Keratinocyte (primary cell): ENCODE results near the gene HPS3. TPM values are rescaled to one million over a fixed set of nuclear protein-coding genes. Genes with fewer than 3 reads are reported as not detected.

ENCODE experiments used
- DNase-seq: peaks from one replicate; pipeline ENCODE4 v3.0.0-alpha.2; 2011; ENCODE audit warnings: low read depth, missing footprints, low spot score
- FAIRE-seq: peaks from 2 replicates; lab custom pipeline; 2011; peaks lifted over from hg19 to GRCh38; lab: Jason Lieb, UNC
- H2AFZ ChIP-seq: 2 replicates; pipeline ENCODE4 v1.6.0; 2012; ENCODE audit warnings: low read length, control low read depth, inconsistent platforms; ENCODE audit not compliant: control insufficient read depth
- H3K27ac ChIP-seq: 2 replicates; pipeline ENCODE4 v1.5.1; 2011; ENCODE audit warnings: low read length; ENCODE audit not compliant: control insufficient read depth, insufficient read depth
- H3K27me3 ChIP-seq: 3 replicates; pipeline ENCODE4 v1.6.0; 2011; ENCODE audit warnings: low read length; ENCODE audit not compliant: control insufficient read depth, insufficient read depth; ENCODE audit errors: extremely low read depth
- H3K36me3 ChIP-seq, 2 experiments: 2 replicates in 1 of 2; 3 replicates in 1 of 2; pipeline ENCODE4 v1.5.1; 2011; ENCODE audit warnings: low read length in 2 of 2, mild to moderate bottlenecking in 1 of 2; ENCODE audit not compliant: control insufficient read depth in 2 of 2, insufficient read depth in 2 of 2; ENCODE audit errors: extremely low read depth in 1 of 2
- H3K4me1 ChIP-seq: 3 replicates; pipeline ENCODE4 v1.5.1; 2011; ENCODE audit warnings: low read length; ENCODE audit not compliant: control insufficient read depth, insufficient read depth; ENCODE audit errors: extremely low read depth
- H3K4me2 ChIP-seq: 3 replicates; pipeline ENCODE4 v1.6.0; 2011; ENCODE audit warnings: low read depth, low read length; ENCODE audit not compliant: control insufficient read depth, insufficient read depth; ENCODE audit errors: extremely low read depth
- H3K4me3 ChIP-seq, 3 experiments: fragments of 200-600 bp in 1 of 3; sonication (generic) in 1 of 3; 2 replicates in 2 of 3; 3 replicates in 1 of 3; pipeline ENCODE4 v1.5.1; 2011 to 2016; ENCODE audit warnings: low read length in 3 of 3, mild to moderate bottlenecking in 3 of 3, control low read depth in 2 of 3, inconsistent platforms in 1 of 3, low read depth in 1 of 3, mixed read lengths in 1 of 3, mixed run types in 1 of 3, moderate library complexity in 1 of 3; ENCODE audit not compliant: control insufficient read depth in 2 of 3, insufficient read depth in 2 of 3; ENCODE audit errors: extremely low read depth in 1 of 3
- H3K79me2 ChIP-seq: 2 replicates; pipeline ENCODE4 v1.6.0; 2012; ENCODE audit warnings: low read length; ENCODE audit not compliant: control insufficient read depth, insufficient read depth
- H3K9ac ChIP-seq: 3 replicates; pipeline ENCODE4 v1.6.0; 2011; ENCODE audit warnings: low read length; ENCODE audit not compliant: control insufficient read depth, insufficient read depth; ENCODE audit errors: extremely low read depth
- H3K9me1 ChIP-seq: 3 replicates; pipeline ENCODE4 v1.6.0; 2011; ENCODE audit warnings: low read length; ENCODE audit not compliant: control insufficient read depth, insufficient read depth; ENCODE audit errors: extremely low read depth
- H3K9me3 ChIP-seq: 2 replicates; pipeline ENCODE4 v1.5.1; 2012; ENCODE audit warnings: low read depth, low read length; ENCODE audit not compliant: control insufficient read depth
- H4K20me1 ChIP-seq: 3 replicates; pipeline ENCODE4 v1.6.0; 2011; ENCODE audit warnings: low read length; ENCODE audit not compliant: control insufficient read depth, insufficient read depth; ENCODE audit errors: extremely low read depth
- CTCF ChIP-seq, 3 experiments: IDR thresholded peaks in 1 of 3; conservative IDR thresholded peaks in 1 of 3; optimal IDR thresholded peaks in 1 of 3; 2 replicates in 2 of 3; 3 replicates in 1 of 3; pipeline versions ENCODE3 to v1.5.1; 2011; ENCODE audit warnings: low read length in 3 of 3, mild to moderate bottlenecking in 3 of 3, moderate library complexity in 2 of 3, control low read depth in 1 of 3, inconsistent platforms in 1 of 3; ENCODE audit not compliant: insufficient read depth in 2 of 3; ENCODE audit errors: extremely low read depth in 1 of 3
- EZH2 ChIP-seq: IDR thresholded peaks from one replicate; pipeline ENCODE4 v1.6.1; 2012; ENCODE audit warnings: inconsistent platforms, mild to moderate bottlenecking, low read length, moderate library complexity
- dilution Hi-C: fragments of 300-500 bp; cut with MboI; formaldehyde crosslinking; loops from one replicate; pipeline ENCODE4 v1.7.0; 2020; ENCODE audit warnings: low sequenced_read_pairs; ENCODE audit not compliant: extremely low pct_ligation_motif_present
- polyA plus RNA-seq, 5 experiments: library from polyadenylated mRNA; depleted of rRNA in 3 of 5; stranded (reverse) in 3 of 5; stranded (forward) in 1 of 5; unstranded in 1 of 5; fragments of >200 nt; gene quantifications; 1 replicate in 1 of 5; 2 replicates in 3 of 5; 3 replicates in 1 of 5; pipeline versions ENCODE4 v1.2.1 to v1.2.3, GENCODE V29; 2011 to 2012; ENCODE audit warnings: missing spikeins in 2 of 5, low read depth in 1 of 5, low replicate concordance in 1 of 5

Gene HPS3
- polyA plus RNA-seq, 1 donor (not counting 4 experiments of a cell fraction or from before 2014, with no cell fraction given) = 12.9 TPM

GRCh38 chr3:149180057-149180573, 50.7 kb downstream of the HPS3 start:
- Histone ChIP-seq H3K27me3 (no peaks in the 10 kb centered on the region), H3K4me1 (no peaks in the 10 kb centered on the region), H3K4me3 (no peak overlapping the region), H3K27ac (no peak overlapping the region), H3K79me2 (no peaks in the 10 kb centered on the region), H3K36me3 (peaks cover 0 to 1% of the 10 kb centered on the region in 2 experiments), H3K4me2 (no peak overlapping the region), H3K9ac (no peak overlapping the region), H3K9me3 (no peaks in the 10 kb centered on the region), H2AFZ (no peak overlapping the region), H3K9me1 (no peaks in the 10 kb centered on the region), H4K20me1 (no peaks in the 10 kb centered on the region)
- TF ChIP-seq EZH2 (no peak), CTCF (optimal IDR thresholded peaks at IDR 0.05 in 1 of 3, IDR thresholded peaks at IDR 0.05 in 1 of 3, conservative IDR thresholded peaks at IDR 0.05 in 1 of 3; ENCODE audit: extremely low read depth in 1 of 3, insufficient read depth in 2 of 3, low read length in 3 of 3) (no peak)
- peak; percentile 28 for DNase-seq
- dilution Hi-C loops = no loop called here
- FAIRE-seq = peak; percentile 58

DNA sequence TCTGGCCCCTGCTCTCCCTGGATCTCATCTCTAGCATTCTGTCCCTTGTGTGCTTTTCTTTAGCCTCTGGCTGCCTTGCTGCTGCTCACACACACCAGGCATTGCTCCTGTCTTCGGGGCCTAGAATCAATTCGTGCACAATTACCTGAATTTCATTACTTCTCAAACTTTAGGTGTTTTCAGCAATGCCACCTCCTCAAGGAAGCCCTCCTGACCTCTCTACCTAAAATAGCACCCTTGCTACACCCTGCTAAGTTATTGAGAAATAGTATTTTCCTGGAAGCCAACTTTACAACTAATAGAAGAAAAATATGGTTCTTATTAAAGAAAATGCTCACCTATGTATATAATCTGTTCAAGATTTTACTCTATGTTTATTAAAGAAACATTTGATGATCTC, 51.7 kb downstream of the HPS3 start:
- FAIRE-seq (no peak), DNase-seq (no peak)
- Histone ChIP-seq H3K4me1 (no peaks in the 10 kb centered on the region), H3K4me2 (no peak overlapping the region), H4K20me1 (no peaks in the 10 kb centered on the region), H3K27ac (no peak overlapping the region), H3K4me3 (no peak overlapping the region), H3K9me3 (no peaks in the 10 kb centered on the region), H3K9ac (no peak overlapping the region), H3K36me3 (peaks cover 0 to 1% of the 10 kb centered on the region in 2 experiments), H3K27me3 (no peaks in the 10 kb centered on the region), H2AFZ (no peak overlapping the region), H3K79me2 (no peaks in the 10 kb centered on the region), H3K9me1 (no peaks in the 10 kb centered on the region)
- dilution Hi-C loops = no loop called here
- no peak for TF ChIP-seq EZH2

- H3K27ac ChIP-seq = no peak overlapping the region
- H3K79me2 ChIP-seq = no peaks in the 10 kb centered on the region
- H3K4me3 ChIP-seq = no peak overlapping the region
- no peak for FAIRE-seq
- no peaks in the 10 kb centered on the region for H3K4me1 ChIP-seq
- no peaks in the 10 kb centered on the region for H3K27me3 ChIP-seq
- no peak overlapping the region for H3K4me2 ChIP-seq
- dilution Hi-C loops = no loop called here
- no peaks in the 10 kb centered on the region for H4K20me1 ChIP-seq
- no peak overlapping the region for H3K9ac ChIP-seq
- no peaks in the 10 kb centered on the region for H3K36me3 ChIP-seq
- no peak for DNase-seq
- H3K9me3 ChIP-seq = no peaks in the 10 kb centered on the region
- no peak overlapping the region for H2AFZ ChIP-seq
- H3K9me1 ChIP-seq = no peaks in the 10 kb centered on the region
- no peak for TF ChIP-seq EZH2
- TF ChIP-seq CTCF (optimal IDR thresholded peaks at IDR 0.05 in 1 of 3, IDR thresholded peaks at IDR 0.05 in 1 of 3, conservative IDR thresholded peaks at IDR 0.05 in 1 of 3; ENCODE audit: extremely low read depth in 1 of 3, insufficient read depth in 2 of 3, low read length in 3 of 3) = no peak
These were observed 56.8 kb downstream of the HPS3 start for GRCh38 chr3:149186219-149186618.
